ENCODE data around the gene ITGB6.
A peak's percentile ranks its signal among the peaks of the same experiment; 100 is the strongest.

- peak; percentile 29; the same call in 1 of the 2 replicates for TF ChIP-seq CTCF (conservative IDR thresholded peaks at IDR 0.05; ENCODE audit: low read depth, low read length)
- TF ChIP-seq POLR2A (IDR thresholded peaks at IDR 0.05; ENCODE audit: low read depth, low read length) = 0 out of 2 replicates have a peak, but pooled peaks have one; percentile 11
- TF ChIP-seq MAZ (IDR thresholded peaks at IDR 0.05; ENCODE audit: borderline replicate concordance, low read depth, low read length) = no peak
- peak; percentile 48; the same call in 1 of the 2 replicates for TF ChIP-seq BHLHE40 (IDR thresholded peaks at IDR 0.05; ENCODE audit: low read depth, low read length)
- TF ChIP-seq RAD21 (IDR thresholded peaks at IDR 0.05; ENCODE audit: low read length) = peak; percentile 28
- TF ChIP-seq ELK1 (IDR thresholded peaks at IDR 0.05; ENCODE audit: borderline replicate concordance, low read depth, low read length) = no peak
- peak; percentile 34; the same call in 1 of the 2 replicates for TF ChIP-seq SMC3 (IDR thresholded peaks at IDR 0.05; ENCODE audit: low read depth, low read length)
- peak; percentile 70 for TF ChIP-seq FOS (IDR thresholded peaks at IDR 0.05; ENCODE audit: low read depth, low read length)
Observed at GRCh38 chr2:160209516-160209856, 9.4 kb upstream of the ITGB6 start.
